ENCODE measurements around the gene RAMAC. TPM values are rescaled to one million over a fixed set of nuclear protein-coding genes. Genes with fewer than 3 reads are reported as not detected.

The RAMAC gene
- total RNA-seq, 1 donor from 2014 or later: 37.2 TPM

DNA sequence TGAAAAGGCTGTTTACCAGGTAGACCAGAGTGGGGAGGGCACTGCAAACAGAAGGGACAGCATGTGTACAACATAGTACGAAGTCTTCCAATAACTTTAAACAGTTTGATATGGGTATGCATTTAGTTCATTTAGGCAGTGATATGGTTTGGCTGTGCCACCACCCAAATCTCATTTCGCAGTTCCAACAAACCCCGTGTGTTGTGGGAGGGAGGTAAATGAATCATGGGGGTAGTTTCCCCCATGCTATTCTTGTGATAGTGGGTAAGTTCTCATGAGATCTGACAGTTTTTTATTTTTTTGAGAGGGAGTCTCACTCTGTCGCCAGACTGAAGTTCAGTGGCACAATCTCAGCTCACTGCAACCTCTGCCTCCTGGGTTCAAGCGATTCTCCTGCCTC, 7.6 kb upstream of the RAMAC start:
- TF ChIP-seq, protein P1, sequence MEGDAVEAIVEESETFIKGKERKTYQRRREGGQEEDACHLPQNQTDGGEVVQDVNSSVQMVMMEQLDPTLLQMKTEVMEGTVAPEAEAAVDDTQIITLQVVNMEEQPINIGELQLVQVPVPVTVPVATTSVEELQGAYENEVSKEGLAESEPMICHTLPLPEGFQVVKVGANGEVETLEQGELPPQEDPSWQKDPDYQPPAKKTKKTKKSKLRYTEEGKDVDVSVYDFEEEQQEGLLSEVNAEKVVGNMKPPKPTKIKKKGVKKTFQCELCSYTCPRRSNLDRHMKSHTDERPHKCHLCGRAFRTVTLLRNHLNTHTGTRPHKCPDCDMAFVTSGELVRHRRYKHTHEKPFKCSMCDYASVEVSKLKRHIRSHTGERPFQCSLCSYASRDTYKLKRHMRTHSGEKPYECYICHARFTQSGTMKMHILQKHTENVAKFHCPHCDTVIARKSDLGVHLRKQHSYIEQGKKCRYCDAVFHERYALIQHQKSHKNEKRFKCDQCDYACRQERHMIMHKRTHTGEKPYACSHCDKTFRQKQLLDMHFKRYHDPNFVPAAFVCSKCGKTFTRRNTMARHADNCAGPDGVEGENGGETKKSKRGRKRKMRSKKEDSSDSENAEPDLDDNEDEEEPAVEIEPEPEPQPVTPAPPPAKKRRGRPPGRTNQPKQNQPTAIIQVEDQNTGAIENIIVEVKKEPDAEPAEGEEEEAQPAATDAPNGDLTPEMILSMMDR (IDR thresholded peaks at IDR 0.05; ENCODE audit: insufficient read depth, low read length, poor library complexity, severe bottlenecking): no peak
- no peak overlapping the region for H3K4me3 ChIP-seq (ENCODE audit: low read depth, low read length)
- DNase-seq (ENCODE audit: low read depth): no peak
- H3K36me3 ChIP-seq (ENCODE audit: control insufficient read depth, insufficient read depth, low read length): no peaks in the 10 kb centered on the region
- H3K27me3 ChIP-seq (ENCODE audit: control insufficient read depth, insufficient read depth, low read length): no peaks in the 10 kb centered on the region

DNA sequence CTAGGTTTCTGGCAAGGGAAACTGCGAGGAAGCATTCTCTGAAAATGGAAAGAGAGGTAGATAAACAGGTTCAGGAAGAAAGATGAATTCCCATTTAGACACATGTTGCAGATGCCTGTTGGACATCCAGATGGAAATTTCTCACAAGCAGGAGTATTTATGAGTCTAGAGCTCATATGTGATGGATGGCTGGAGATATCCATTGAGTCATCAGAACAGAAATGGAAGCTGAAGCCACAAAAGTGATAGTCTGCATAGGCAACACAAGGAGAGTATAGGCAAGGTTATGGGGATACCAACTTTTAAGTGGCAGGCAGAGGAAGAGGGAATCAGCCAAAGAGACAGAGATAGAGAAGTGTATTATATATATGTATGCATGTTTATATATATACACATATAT, 6.3 kb upstream of the RAMAC start:
- DNase-seq (ENCODE audit: low read depth): no peak
- TF ChIP-seq, protein P1 (IDR thresholded peaks at IDR 0.05; ENCODE audit: insufficient read depth, low read length, poor library complexity, severe bottlenecking): no peak
- Histone ChIP-seq H3K4me3 (ENCODE audit: low read depth, low read length) (no peak overlapping the region), H3K36me3 (ENCODE audit: control insufficient read depth, insufficient read depth, low read length) (no peaks in the 10 kb centered on the region), H3K27me3 (ENCODE audit: control insufficient read depth, insufficient read depth, low read length) (no peaks in the 10 kb centered on the region)

DNA sequence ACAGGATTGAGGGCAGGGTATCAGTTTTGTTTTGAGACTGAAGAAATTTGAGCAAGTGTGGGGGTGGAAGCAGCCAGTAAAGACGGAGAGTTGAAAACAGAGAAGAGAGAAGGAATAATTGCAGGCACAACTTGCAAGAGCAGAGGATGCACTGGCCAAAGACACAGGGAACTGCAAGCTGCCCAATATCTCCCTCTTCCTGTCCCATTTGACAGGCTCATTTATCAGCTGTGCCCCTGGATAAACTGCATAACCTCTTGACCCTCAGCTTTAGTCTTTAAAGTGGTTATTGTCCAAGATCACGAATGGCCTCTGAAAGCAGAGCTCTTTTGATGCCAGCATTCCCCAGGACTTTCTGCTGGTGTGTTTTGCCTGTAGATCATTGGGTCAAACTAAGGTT, 5.0 kb upstream of the RAMAC start:
- H3K4me3 ChIP-seq (ENCODE audit: low read depth, low read length): no peak overlapping the region
- TF ChIP-seq, protein P1 (IDR thresholded peaks at IDR 0.05; ENCODE audit: insufficient read depth, low read length, poor library complexity, severe bottlenecking): no peak
- no peaks in the 10 kb centered on the region for H3K27me3 ChIP-seq (ENCODE audit: control insufficient read depth, insufficient read depth, low read length)
- DNase-seq (ENCODE audit: low read depth): no peak
- H3K36me3 ChIP-seq (ENCODE audit: control insufficient read depth, insufficient read depth, low read length): no peaks in the 10 kb centered on the region

DNA sequence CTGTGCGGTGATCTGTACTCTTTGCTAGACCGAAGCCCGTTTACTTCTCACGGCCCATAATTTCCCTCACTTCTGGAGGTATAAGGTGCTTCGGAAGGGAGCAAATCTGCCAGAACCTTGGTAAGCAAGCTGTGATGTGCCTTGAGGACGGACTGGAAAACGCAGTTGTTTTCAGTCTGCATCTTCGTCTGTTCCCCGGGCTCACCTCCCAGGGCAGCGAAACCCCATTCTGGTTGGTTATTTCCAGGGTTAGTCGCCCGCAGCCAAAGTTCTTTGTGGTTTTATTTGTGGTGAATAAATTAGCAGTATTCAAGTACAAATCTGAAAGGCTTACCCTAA, 401 bp downstream of the RAMAC start:
- TF ChIP-seq, protein P1 (IDR thresholded peaks at IDR 0.05; ENCODE audit: insufficient read depth, low read length, poor library complexity, severe bottlenecking): no peak
- Histone ChIP-seq H3K27me3 (ENCODE audit: control insufficient read depth, insufficient read depth, low read length) (no peaks in the 10 kb centered on the region), H3K4me3 (ENCODE audit: low read depth, low read length) (peak overlapping the region; percentile 65), H3K36me3 (ENCODE audit: control insufficient read depth, insufficient read depth, low read length) (no peaks in the 10 kb centered on the region)
- DNase-seq (ENCODE audit: low read depth): no peak

DNA sequence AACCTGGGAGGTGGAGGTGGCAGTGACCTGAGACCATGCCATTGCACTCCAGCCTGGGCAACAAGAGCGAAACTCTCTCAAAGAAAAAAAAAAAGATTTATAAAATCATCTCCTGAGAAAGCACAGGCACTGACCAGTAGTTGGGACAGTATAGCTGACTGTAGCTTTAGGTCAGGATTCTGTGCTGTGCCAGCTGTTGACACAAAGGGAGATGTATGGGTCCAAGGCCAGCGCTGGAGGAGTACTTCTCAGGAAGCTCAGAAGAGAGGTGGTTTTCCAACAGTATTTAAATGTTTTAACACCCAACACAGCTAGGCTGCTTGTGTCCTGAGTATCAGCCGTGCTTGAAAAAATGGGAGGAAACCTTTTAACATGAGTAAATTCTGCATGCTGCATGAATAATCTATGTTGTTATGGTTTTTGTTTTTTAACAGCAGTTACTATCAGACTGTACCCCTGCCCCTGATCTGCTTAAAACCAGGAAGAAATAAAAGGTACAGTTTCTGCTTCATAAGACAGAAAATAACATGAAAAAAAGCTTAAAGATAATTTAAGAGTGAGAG, 6.5 kb downstream of the RAMAC start:
- no peak overlapping the region for H3K4me3 ChIP-seq (ENCODE audit: low read depth, low read length)
- no peak for DNase-seq (ENCODE audit: low read depth)
- no peaks in the 10 kb centered on the region for H3K27me3 ChIP-seq (ENCODE audit: control insufficient read depth, insufficient read depth, low read length)
- TF ChIP-seq, protein P1 (IDR thresholded peaks at IDR 0.05; ENCODE audit: insufficient read depth, low read length, poor library complexity, severe bottlenecking): no peak
- no peaks in the 10 kb centered on the region for H3K36me3 ChIP-seq (ENCODE audit: control insufficient read depth, insufficient read depth, low read length)

DNA sequence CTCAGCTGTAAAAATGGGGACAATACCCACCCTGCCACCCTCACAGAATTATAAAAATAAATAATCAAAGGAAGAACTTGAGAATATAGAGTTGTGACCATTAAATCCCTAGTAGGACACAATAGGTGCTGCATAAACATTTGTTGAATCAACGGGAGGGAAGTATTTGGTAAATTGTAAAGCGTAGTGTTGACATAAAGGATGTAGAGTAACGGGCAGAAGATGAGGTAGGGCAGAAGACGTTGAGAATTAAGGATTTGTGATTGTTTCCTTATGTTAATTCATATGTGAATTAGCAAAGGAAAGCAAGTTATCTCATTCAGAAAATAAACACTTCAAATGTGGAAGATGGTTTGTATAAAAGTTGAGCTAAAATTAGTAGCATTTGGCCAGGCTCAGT, 7.1 kb downstream of the RAMAC start:
- Histone ChIP-seq H3K36me3 (ENCODE audit: control insufficient read depth, insufficient read depth, low read length) (no peaks in the 10 kb centered on the region), H3K27me3 (ENCODE audit: control insufficient read depth, insufficient read depth, low read length) (no peaks in the 10 kb centered on the region), H3K4me3 (ENCODE audit: low read depth, low read length) (no peak overlapping the region)
- DNase-seq (ENCODE audit: low read depth): no peak
- TF ChIP-seq, protein P1 (IDR thresholded peaks at IDR 0.05; ENCODE audit: insufficient read depth, low read length, poor library complexity, severe bottlenecking): no peak
